ENCODE data around the gene MYO9A.

DNA sequence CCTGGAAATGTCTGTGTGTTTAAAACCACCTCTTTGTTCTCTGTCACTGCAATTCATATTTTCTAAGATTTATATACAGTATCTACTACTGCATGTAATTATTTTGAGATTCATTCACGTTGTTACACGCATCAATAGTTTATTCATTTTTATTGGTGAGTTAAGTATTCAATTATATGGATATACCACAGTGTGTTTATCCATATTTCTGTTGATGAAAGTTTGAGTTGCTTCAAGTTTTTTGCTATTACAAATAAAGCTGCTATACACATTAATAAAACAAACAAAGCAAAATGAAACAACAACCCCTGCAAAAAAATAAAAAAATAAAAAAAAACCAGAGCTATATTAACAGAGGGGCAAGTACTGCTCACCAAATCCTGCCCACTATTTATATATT is 185.3 kb downstream of the MYO9A start:
- TF ChIP-seq, protein P1, sequence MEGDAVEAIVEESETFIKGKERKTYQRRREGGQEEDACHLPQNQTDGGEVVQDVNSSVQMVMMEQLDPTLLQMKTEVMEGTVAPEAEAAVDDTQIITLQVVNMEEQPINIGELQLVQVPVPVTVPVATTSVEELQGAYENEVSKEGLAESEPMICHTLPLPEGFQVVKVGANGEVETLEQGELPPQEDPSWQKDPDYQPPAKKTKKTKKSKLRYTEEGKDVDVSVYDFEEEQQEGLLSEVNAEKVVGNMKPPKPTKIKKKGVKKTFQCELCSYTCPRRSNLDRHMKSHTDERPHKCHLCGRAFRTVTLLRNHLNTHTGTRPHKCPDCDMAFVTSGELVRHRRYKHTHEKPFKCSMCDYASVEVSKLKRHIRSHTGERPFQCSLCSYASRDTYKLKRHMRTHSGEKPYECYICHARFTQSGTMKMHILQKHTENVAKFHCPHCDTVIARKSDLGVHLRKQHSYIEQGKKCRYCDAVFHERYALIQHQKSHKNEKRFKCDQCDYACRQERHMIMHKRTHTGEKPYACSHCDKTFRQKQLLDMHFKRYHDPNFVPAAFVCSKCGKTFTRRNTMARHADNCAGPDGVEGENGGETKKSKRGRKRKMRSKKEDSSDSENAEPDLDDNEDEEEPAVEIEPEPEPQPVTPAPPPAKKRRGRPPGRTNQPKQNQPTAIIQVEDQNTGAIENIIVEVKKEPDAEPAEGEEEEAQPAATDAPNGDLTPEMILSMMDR (IDR thresholded peaks at IDR 0.05): no peak
- TF ChIP-seq EZH2phosphoT487 (IDR thresholded peaks at IDR 0.05): no peak
- TF ChIP-seq EZH2 (IDR thresholded peaks at IDR 0.05): no peak

Measured in neural progenitor cell (in vitro differentiated cells).